ENCODE data around the gene OR10Z1. TPM values are rescaled to one million over a fixed set of nuclear protein-coding genes. Genes with fewer than 3 reads are reported as not detected.

Gene OR10Z1
- total RNA-seq, 4 donors from 2014 or later, result not detected

DNA sequence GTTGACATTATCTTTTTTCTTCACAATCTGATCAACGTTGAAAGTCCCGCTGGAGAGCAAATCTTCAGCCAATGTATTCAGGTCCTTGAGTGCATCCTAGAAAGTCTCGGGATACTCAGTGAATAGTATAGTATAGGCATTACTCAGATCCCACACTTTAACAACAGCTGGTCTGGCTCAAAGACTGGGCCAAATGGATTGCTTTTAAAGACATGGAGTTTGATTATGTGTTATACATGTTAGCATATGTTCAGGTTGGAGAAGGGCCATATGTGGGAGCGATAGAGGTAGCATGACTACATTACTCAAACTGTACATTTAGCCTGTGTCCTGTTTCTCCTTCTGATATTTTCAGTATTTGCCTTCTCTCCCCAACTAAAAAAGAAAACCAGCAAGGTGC lies 33.1 kb downstream of the OR10Z1 start:
- TF ChIP-seq, protein P1, sequence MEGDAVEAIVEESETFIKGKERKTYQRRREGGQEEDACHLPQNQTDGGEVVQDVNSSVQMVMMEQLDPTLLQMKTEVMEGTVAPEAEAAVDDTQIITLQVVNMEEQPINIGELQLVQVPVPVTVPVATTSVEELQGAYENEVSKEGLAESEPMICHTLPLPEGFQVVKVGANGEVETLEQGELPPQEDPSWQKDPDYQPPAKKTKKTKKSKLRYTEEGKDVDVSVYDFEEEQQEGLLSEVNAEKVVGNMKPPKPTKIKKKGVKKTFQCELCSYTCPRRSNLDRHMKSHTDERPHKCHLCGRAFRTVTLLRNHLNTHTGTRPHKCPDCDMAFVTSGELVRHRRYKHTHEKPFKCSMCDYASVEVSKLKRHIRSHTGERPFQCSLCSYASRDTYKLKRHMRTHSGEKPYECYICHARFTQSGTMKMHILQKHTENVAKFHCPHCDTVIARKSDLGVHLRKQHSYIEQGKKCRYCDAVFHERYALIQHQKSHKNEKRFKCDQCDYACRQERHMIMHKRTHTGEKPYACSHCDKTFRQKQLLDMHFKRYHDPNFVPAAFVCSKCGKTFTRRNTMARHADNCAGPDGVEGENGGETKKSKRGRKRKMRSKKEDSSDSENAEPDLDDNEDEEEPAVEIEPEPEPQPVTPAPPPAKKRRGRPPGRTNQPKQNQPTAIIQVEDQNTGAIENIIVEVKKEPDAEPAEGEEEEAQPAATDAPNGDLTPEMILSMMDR (IDR thresholded peaks at IDR 0.05), result no peak
- no peak for DNase-seq (ENCODE audit: low spot score)
- no peak for ATAC-seq (ENCODE audit: low FRiP score)

DNA sequence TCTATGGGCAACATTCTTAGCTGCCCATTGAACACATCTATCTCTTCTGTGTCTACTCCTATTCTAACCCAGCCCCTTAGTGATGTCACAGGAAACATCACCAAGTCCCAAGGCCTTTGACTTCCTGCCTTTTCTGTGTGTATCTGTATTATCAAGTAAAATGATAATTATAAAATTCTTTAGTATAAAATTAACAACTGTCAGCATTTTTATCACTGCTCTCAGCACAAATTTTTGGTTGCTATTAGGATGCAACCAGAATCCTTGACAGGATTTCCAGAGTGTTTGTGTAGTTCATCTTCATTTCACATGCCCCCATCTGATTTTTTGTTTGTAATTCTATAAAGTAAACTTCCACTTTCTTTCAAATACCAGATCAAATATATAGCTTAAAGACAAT lies 33.8 kb downstream of the OR10Z1 start:
- ATAC-seq (ENCODE audit: low FRiP score) (no peak), DNase-seq (ENCODE audit: low spot score) (no peak)
- TF ChIP-seq, protein P1 (IDR thresholded peaks at IDR 0.05), result no peak

GRCh38 chr1:158644449-158644848 lies 39.4 kb downstream of the OR10Z1 start:
- DNase-seq (ENCODE audit: low spot score), result no peak
- no peak for ATAC-seq (ENCODE audit: low FRiP score)
- TF ChIP-seq, protein P1 (IDR thresholded peaks at IDR 0.05), result no peak

DNA sequence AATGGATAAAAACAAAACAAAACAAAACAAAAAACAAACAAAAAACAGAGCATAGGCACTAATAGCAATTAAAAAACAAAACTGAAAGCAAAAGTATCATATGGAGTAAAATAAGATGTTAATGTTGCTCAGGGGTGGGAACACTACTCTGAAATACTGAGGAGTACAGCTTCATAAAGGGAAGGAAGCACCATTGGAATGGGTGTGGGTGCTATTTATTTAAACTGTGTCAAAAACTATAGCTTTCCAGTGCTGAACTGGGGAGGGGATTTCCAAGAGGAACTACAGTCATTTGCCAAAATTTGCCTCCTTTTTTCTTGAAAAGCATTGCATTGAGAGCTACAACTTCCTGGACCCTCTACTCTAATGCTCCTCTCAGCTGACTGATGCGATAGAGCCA lies 41.4 kb downstream of the OR10Z1 start:
- no peak for ATAC-seq (ENCODE audit: low FRiP score)
- DNase-seq (ENCODE audit: low spot score), result no peak
- TF ChIP-seq, protein P1 (IDR thresholded peaks at IDR 0.05), result no peak

DNA sequence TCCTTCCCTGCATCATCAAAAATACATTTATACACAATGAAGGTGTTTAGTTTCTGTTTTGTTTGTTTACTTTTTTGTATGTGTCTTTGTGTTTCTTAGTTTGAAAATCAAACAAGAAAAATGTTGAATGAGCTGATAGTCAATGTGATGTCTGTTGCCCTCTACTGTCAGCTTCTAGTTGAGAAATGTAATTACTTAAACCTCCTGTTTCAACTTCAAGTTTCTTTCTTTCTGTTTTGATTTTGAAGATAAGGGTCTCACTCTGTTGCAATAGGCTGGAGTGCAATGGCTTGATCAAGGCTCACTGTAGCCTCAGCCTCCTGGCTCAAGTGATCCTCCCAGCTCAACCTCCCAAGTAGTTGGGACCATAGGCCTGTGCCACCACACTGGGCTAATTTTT lies 44.0 kb downstream of the OR10Z1 start:
- no peak for ATAC-seq (ENCODE audit: low FRiP score)
- TF ChIP-seq, protein P1 (IDR thresholded peaks at IDR 0.05), result no peak
- no peak for DNase-seq (ENCODE audit: low spot score)

DNA sequence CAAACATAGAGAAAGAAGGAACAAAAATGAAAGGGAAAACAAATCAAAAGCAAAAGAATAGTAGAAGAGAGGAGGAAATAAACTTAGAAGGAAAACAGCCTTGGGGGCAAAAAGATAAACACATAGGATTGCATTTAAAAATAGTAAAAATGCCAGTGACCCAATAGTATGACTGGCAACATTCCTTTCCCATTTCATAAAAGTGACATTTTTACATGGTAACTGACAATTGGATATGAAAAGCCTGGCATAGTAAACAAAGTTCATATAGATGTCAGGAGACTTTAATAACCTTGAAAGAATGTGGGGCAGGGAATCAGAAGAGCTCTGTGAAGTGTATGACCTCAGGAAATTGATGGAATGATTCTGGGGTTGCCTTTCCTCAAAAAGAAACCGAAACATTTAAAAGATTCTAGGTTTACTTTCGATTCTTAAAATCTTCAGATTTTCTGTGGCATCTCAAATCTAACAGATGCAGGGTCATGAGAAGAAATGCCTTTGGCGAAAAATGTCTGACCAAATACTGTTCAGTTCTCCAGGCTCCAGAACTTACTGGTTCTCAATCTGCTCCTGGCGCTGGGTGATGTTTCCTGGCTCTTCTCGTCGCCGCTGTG lies 47.8 kb downstream of the OR10Z1 start:
- ATAC-seq (ENCODE audit: low FRiP score) (no peak), DNase-seq (ENCODE audit: low spot score) (no peak)
- TF ChIP-seq, protein P1 (IDR thresholded peaks at IDR 0.05), result no peak

GRCh38 chr1:158654086-158654485 lies 49.0 kb downstream of the OR10Z1 start:
- TF ChIP-seq, protein P1 (IDR thresholded peaks at IDR 0.05), result no peak
- ATAC-seq (ENCODE audit: low FRiP score) (no peak), DNase-seq (ENCODE audit: low spot score) (no peak)

All from omental fat pad (tissue), 4 donors.